ENCODE measurements around the gene EML2. TPM values are rescaled to one million over a fixed set of nuclear protein-coding genes. Genes with fewer than 3 reads are reported as not detected.

Gene EML2
- total and polyA plus RNA-seq, 8 donors = 20.9 to 51.2 (median 30.1) TPM

- Histone ChIP-seq H3K4me3 (peak overlapping the region in 2 of 4 donors; percentile 36 to 38), H3K36me3 (peaks cover 0 to 4% (median 0%) of the 10 kb centered on the region in 3 donors), H3K27me3 (no peaks in the 10 kb centered on the region), H3K4me1 (peaks cover 0 to 3% (median 0%) of the 10 kb centered on the region in 3 donors), H3K9me3 (no peaks in the 10 kb centered on the region), H3K27ac (peak overlapping the region; percentile 70 to 91 (median 74))
- TF ChIP-seq CTCF (IDR thresholded peaks at IDR 0.05) = peak; percentile 93 to 99 (median 98)
- ATAC-seq = peak; percentile 75 to 85 (median 80)
- WGBS, 2 donors = 1% methylated on average over 51 of the region's 51 CpGs
- peak; percentile 81 to 96 (median 92) for DNase-seq
- no peak for FAIRE-seq
- intact Hi-C loops (cut with DNase I) = no loop called here
Measured at GRCh38 chr19:45681391-45682015, 42.3 kb upstream of the EML2 start.

GRCh38 chr19:45677351-45678230 is 38.4 kb upstream of the EML2 start:
- Histone ChIP-seq H3K4me1 (peaks cover 0 to 3% (median 0%) of the 10 kb centered on the region in 3 donors), H3K4me3 (peak overlapping the region; percentile 20 to 59 (median 44)), H3K9me3 (no peaks in the 10 kb centered on the region), H3K27ac (peak overlapping the region; percentile 70 to 82 (median 74)), H3K27me3 (no peaks in the 10 kb centered on the region), H3K36me3 (no peaks in the 10 kb centered on the region)
- DNase-seq (peak; percentile 94 to 98 (median 97)), ATAC-seq (peak; percentile 76 to 87 (median 86)), FAIRE-seq (no peak)
- intact Hi-C loops (cut with DNase I) = no loop called here
- TF ChIP-seq CTCF (IDR thresholded peaks at IDR 0.05) = no peak
- 7 to 10% methylated on average over 48 to 49 of the region's 49 CpGs for whole genome bisulfite sequencing, 2 donors

- peak overlapping the region; percentile 20 to 59 (median 44) for H3K4me3 ChIP-seq
- H3K4me1 ChIP-seq = peaks cover 0 to 3% (median 0%) of the 10 kb centered on the region in 3 donors
- peak; percentile 16 to 33 (median 28) for ATAC-seq
- intact Hi-C loops (cut with DNase I) = no loop called here
- H3K27ac ChIP-seq = peak overlapping the region; percentile 70 to 81 (median 74)
- no peak for FAIRE-seq
- no peaks in the 10 kb centered on the region for H3K9me3 ChIP-seq
- WGBS, 2 donors = 5 to 9% methylated on average over 27 to 28 of the region's 28 CpGs
- no peak for TF ChIP-seq CTCF (IDR thresholded peaks at IDR 0.05)
- DNase-seq = peak in 4 of 6 donors; percentile 52 to 86 (median 66)
- H3K36me3 ChIP-seq = no peaks in the 10 kb centered on the region
- H3K27me3 ChIP-seq = no peaks in the 10 kb centered on the region
Measured at GRCh38 chr19:45676851-45677263, 37.7 kb upstream of the EML2 start.

GRCh38 chr19:45674946-45675345 is 35.7 kb upstream of the EML2 start:
- WGBS, 2 donors = 79 to 85% methylated on average over 7 of the region's 7 CpGs
- ATAC-seq = no peak
- FAIRE-seq = no peak

More at GRCh38 chr19:45674946-45675345, 35.7 kb upstream of the EML2 start:
- no peaks in the 10 kb centered on the region for H3K9me3 ChIP-seq
- no peak for TF ChIP-seq CTCF (IDR thresholded peaks at IDR 0.05)
- no peaks in the 10 kb centered on the region for H3K36me3 ChIP-seq
- no peak for DNase-seq
- intact Hi-C loops (cut with DNase I) = no loop called here
- H3K27me3 ChIP-seq = no peaks in the 10 kb centered on the region
- peaks cover 0 to 3% (median 0%) of the 10 kb centered on the region in 3 donors for H3K4me1 ChIP-seq
- no peak overlapping the region for H3K4me3 ChIP-seq
- H3K27ac ChIP-seq = no peak overlapping the region

All from pancreas (tissue), 10 donors.